H1 (cell line): ENCODE data around the gene CAMKK1. TPM values are rescaled to one million over a fixed set of nuclear protein-coding genes. Genes with fewer than 3 reads are reported as not detected.

ENCODE experiments used
- CTCF ChIA-PET: fragments of 300-600 bp; sonication (Branson Sonifier 250); formaldehyde crosslinking; loops from one replicate; lab custom pipeline; 2021; ENCODE audit not compliant: partially characterized antibody; lab: Charles Lee
- POLR2A ChIA-PET: fragments of 300-600 bp; sonication (Branson Sonifier 250); formaldehyde crosslinking; loops from one replicate; lab custom pipeline; 2021; ENCODE audit warnings: inconsistent platforms; ENCODE audit not compliant: partially characterized antibody; lab: Charles Lee
- DNase-seq, 2 experiments: peaks; one replicate each; pipeline versions ENCODE4 v3.0.0 to v3.0.0-alpha.2; 2010 to 2022; ENCODE audit warnings: low spot score in 2 of 2, low read depth in 1 of 2, mixed read lengths in 1 of 2
- FAIRE-seq: peaks from 2 replicates; lab custom pipeline; 2011; peaks lifted over from hg19 to GRCh38; lab: Jason Lieb, UNC
- H2AFZ ChIP-seq: 2 replicates; pipeline ENCODE4 v1.8.1; 2012; ENCODE audit warnings: low read length, inconsistent platforms
- H2AK5ac ChIP-seq: 2 replicates; pipeline ENCODE4 v1.6.1; 2013; ENCODE audit warnings: low read depth, low read length
- H2BK120ac ChIP-seq: replicated peaks from 2 replicates; pipeline ENCODE3; 2013; ENCODE audit warnings: low read depth, low read length, inconsistent platforms
- H2BK12ac ChIP-seq: 2 replicates; pipeline ENCODE4 v1.6.1; 2013; ENCODE audit warnings: low read depth, low read length
- H2BK15ac ChIP-seq: 2 replicates; pipeline ENCODE4 v1.6.1; 2013; ENCODE audit warnings: low read length
- H2BK20ac ChIP-seq: 2 replicates; pipeline ENCODE4 v1.6.1; 2013; ENCODE audit warnings: low read length
- H2BK5ac ChIP-seq: 2 replicates; pipeline ENCODE4 v1.6.1; 2013; ENCODE audit warnings: low read depth, low read length
- H3K14ac ChIP-seq: 2 replicates; pipeline ENCODE4 v1.6.1; 2013; ENCODE audit warnings: inconsistent platforms; ENCODE audit not compliant: insufficient read length
- H3K18ac ChIP-seq: 2 replicates; pipeline ENCODE4 v1.6.1; 2013; ENCODE audit warnings: low read length; ENCODE audit errors: extremely low read depth
- H3K23ac ChIP-seq: 2 replicates; pipeline ENCODE4 v1.6.1; 2013; ENCODE audit warnings: inconsistent platforms; ENCODE audit not compliant: insufficient read length
- H3K23me2 ChIP-seq: 2 replicates; pipeline ENCODE4 v1.6.1; 2013; ENCODE audit warnings: low read depth, low read length
- H3K27ac ChIP-seq: 2 replicates; pipeline ENCODE4 v1.6.1; 2011; ENCODE audit warnings: low read depth, low read length, inconsistent platforms
- H3K27me3 ChIP-seq, 4 experiments: replicated peaks in 1 of 4; 1 replicate in 1 of 4; 2 replicates in 3 of 4; pipeline versions ENCODE4 v1.6.1 to v1.8.1; 2011 to 2013; ENCODE audit warnings: low read length in 3 of 4, mild to moderate bottlenecking in 3 of 4, inconsistent platforms in 2 of 4, mixed read lengths in 2 of 4, moderate library complexity in 1 of 4; ENCODE audit not compliant: control insufficient read depth in 3 of 4, insufficient read depth in 3 of 4; ENCODE audit errors: extremely low read depth in 1 of 4
- H3K36me3 ChIP-seq, 4 experiments: 2 replicates each; pipeline versions ENCODE4 v1.6.1 to v1.8.1; 2011 to 2013; ENCODE audit warnings: mild to moderate bottlenecking in 4 of 4, low read length in 3 of 4, moderate library complexity in 2 of 4, control low read depth in 1 of 4, inconsistent platforms in 1 of 4; ENCODE audit not compliant: insufficient read depth in 4 of 4, control insufficient read depth in 2 of 4
- H3K4ac ChIP-seq: replicated peaks from 2 replicates; pipeline ENCODE3; 2013; ENCODE audit warnings: low read length, low read depth, mixed read lengths, inconsistent platforms; ENCODE audit not compliant: insufficient read length
- H3K4me1 ChIP-seq, 4 experiments: replicated peaks in 1 of 4; 1 replicate in 1 of 4; 2 replicates in 3 of 4; pipeline versions ENCODE4 v1.6.1 to v1.8.1; 2011 to 2013; ENCODE audit warnings: low read length in 3 of 4, inconsistent platforms in 2 of 4, mixed read lengths in 1 of 4; ENCODE audit not compliant: insufficient read depth in 4 of 4, control insufficient read depth in 3 of 4
- H3K4me2 ChIP-seq, 2 experiments: 2 replicates each; pipeline versions ENCODE4 v1.6.1 to v1.8.1; 2011 to 2013; ENCODE audit warnings: low read depth in 2 of 2, low read length in 2 of 2, control low read depth in 1 of 2, inconsistent platforms in 1 of 2, mild to moderate bottlenecking in 1 of 2; ENCODE audit not compliant: insufficient read depth in 1 of 2
- H3K4me3 ChIP-seq, 4 experiments: fragments of 200-600, 300-600 bp in 1 of 4; sonication (generic), shearing (Covaris generic), sonication (Bioruptor Twin) in 1 of 4; 2 replicates each; pipeline versions ENCODE4 v1.5.1 to v1.8.1; 2011 to 2016; ENCODE audit warnings: low read length in 4 of 4, low read depth in 3 of 4, control low read depth in 2 of 4, inconsistent platforms in 2 of 4, mild to moderate bottlenecking in 2 of 4, mixed read lengths in 1 of 4, moderate library complexity in 1 of 4; ENCODE audit not compliant: insufficient read depth in 2 of 4; ENCODE audit errors: extremely low read depth in 1 of 4
- H3K56ac ChIP-seq: replicated peaks from 2 replicates; pipeline ENCODE3; 2013; ENCODE audit warnings: low read depth, mild to moderate bottlenecking, mixed read lengths, low read length, inconsistent platforms; ENCODE audit not compliant: insufficient read length
- H3K79me1 ChIP-seq: 2 replicates; pipeline ENCODE4 v1.6.1; 2013; ENCODE audit warnings: low read depth, low read length, control low read depth
- H3K79me2 ChIP-seq, 2 experiments: 2 replicates each; pipeline versions ENCODE4 v1.6.1 to v1.8.1; 2012 to 2013; ENCODE audit warnings: low read length in 2 of 2, mild to moderate bottlenecking in 2 of 2, inconsistent platforms in 1 of 2; ENCODE audit not compliant: insufficient read depth in 2 of 2, control insufficient read depth in 1 of 2
- H3K9ac ChIP-seq, 4 experiments: replicated peaks in 1 of 4; 1 replicate in 1 of 4; 2 replicates in 3 of 4; pipeline versions ENCODE4 v1.6.1 to v1.8.1; 2011 to 2013; ENCODE audit warnings: low read depth in 3 of 4, low read length in 3 of 4, control low read depth in 2 of 4, mild to moderate bottlenecking in 2 of 4, moderate library complexity in 2 of 4, inconsistent platforms in 1 of 4; ENCODE audit errors: extremely low read depth in 1 of 4
- H3K9me3 ChIP-seq, 2 experiments: 2 replicates each; pipeline versions ENCODE4 v1.6.1 to v1.8.1; 2012 to 2013; ENCODE audit warnings: mild to moderate bottlenecking in 2 of 2, moderate library complexity in 2 of 2, control low read depth in 1 of 2, inconsistent platforms in 1 of 2, low read depth in 1 of 2, low read length in 1 of 2, mixed read lengths in 1 of 2; ENCODE audit not compliant: insufficient read depth in 2 of 2
- H4K20me1 ChIP-seq, 2 experiments: replicated peaks in 1 of 2; 2 replicates each; pipeline versions ENCODE3 to v1.8.1; 2011 to 2013; ENCODE audit warnings: inconsistent platforms in 2 of 2, low read length in 2 of 2, mild to moderate bottlenecking in 1 of 2; ENCODE audit not compliant: insufficient read depth in 2 of 2, control insufficient read depth in 1 of 2
- H4K5ac ChIP-seq: 2 replicates; pipeline ENCODE4 v1.6.1; 2013; ENCODE audit warnings: low read length, low read depth, mixed read lengths, inconsistent platforms; ENCODE audit not compliant: insufficient read length
- H4K8ac ChIP-seq: 2 replicates; pipeline ENCODE4 v1.8.0; 2013; ENCODE audit warnings: mild to moderate bottlenecking, moderate library complexity, low read length, inconsistent platforms; ENCODE audit not compliant: insufficient read depth; ENCODE audit errors: extremely low read depth
- H4K91ac ChIP-seq: replicated peaks from 2 replicates; pipeline ENCODE3; 2013; ENCODE audit warnings: low read length, mixed read lengths, inconsistent platforms; ENCODE audit not compliant: insufficient read length
- BACH1 ChIP-seq: IDR thresholded peaks from 2 replicates; pipeline ENCODE4 v1.6.1; 2012; ENCODE audit warnings: low read length, improper control_type of control experiment
- HDAC6 ChIP-seq: IDR thresholded peaks from one replicate; pipeline ENCODE4 v1.7.1; 2012; ENCODE audit warnings: low read depth, mild to moderate bottlenecking, inconsistent platforms, low read length, moderate library complexity
- RFX5 ChIP-seq: IDR thresholded peaks from 2 replicates; pipeline ENCODE4 v1.6.1; 2011; ENCODE audit warnings: low read depth, low read length, improper control_type of control experiment, borderline replicate concordance
- SRF ChIP-seq: IDR thresholded peaks from 2 replicates; pipeline ENCODE4 v1.6.1; 2011; ENCODE audit warnings: mild to moderate bottlenecking, low read depth, low read length, moderate library complexity
- TBP ChIP-seq: IDR thresholded peaks from 2 replicates; pipeline ENCODE4 v1.6.1; 2011; ENCODE audit warnings: low read depth, low read length, improper control_type of control experiment
- WGBS, 2 experiments: shearing (Covaris generic) in 1 of 2; methylation state at CpG; one replicate each; pipeline versions ENCODE4 v1.1.6 to v1.1.7; 2013 to 2015; ENCODE audit warnings: low lambda C conversion rate in 2 of 2, mixed read lengths in 2 of 2, inconsistent platforms in 1 of 2, low coverage in 1 of 2, missing lambda C conversion rate in 1 of 2; ENCODE audit not compliant: insufficient replicate concordance in 2 of 2, insufficient coverage in 1 of 2, insufficient read length in 1 of 2; ENCODE audit errors: extremely low coverage in 1 of 2, missing lambda C conversion rate in 1 of 2; 5-methylcytosine and 5-hydroxymethylcytosine counted together
- long read RNA-seq, 2 experiments: library from RNA in 1 of 2; library from capped mRNA in 1 of 2; stranded (forward); transcript quantifications; one replicate each; pipeline ENCODE4 v2.0.0, GENCODE V29; 2021; ENCODE audit warnings: inconsistent platforms in 1 of 2
- polyA minus RNA-seq, 3 experiments: library from RNA; depleted of rRNA, polyadenylated mRNA; stranded (reverse); fragments of >200 nt; gene quantifications; 1 replicate in 2 of 3; 2 replicates in 1 of 3; pipeline ENCODE4 v1.2.3, GENCODE V29; 2011
- polyA plus RNA-seq, 7 experiments: library from polyadenylated mRNA; depleted of rRNA in 3 of 7; stranded (reverse) in 5 of 7; unstranded in 2 of 7; fragments of >200 nt in 5 of 7; fragments of 200-250 nt in 2 of 7; gene quantifications; 1 replicate in 5 of 7; 2 replicates in 1 of 7; 4 replicates in 1 of 7; pipeline versions ENCODE4 v1.2.1 to v1.2.3, GENCODE V29; 2011 to 2013; ENCODE audit warnings: missing spikeins in 2 of 7, mixed read lengths in 2 of 7
- total RNA-seq: library from RNA; stranded (reverse); fragmentation: NEBNext Ultra II Directional; extraction: Animal tissue kit (Norgen Biotek cat#: 25700); gene quantifications from 2 replicates; pipeline ENCODE4 v1.2.1, GENCODE V29; 2021
- TF ChIP-seq, protein P1 (sequence below), 3 experiments: IDR thresholded peaks; 1 replicate in 2 of 3; 2 replicates in 1 of 3; pipeline versions ENCODE4 v1.5.1 to v1.6.1; 2011; ENCODE audit warnings: low read length in 3 of 3, mild to moderate bottlenecking in 3 of 3, inconsistent platforms in 2 of 3, low read depth in 1 of 3, moderate library complexity in 1 of 3; ENCODE audit not compliant: insufficient read depth in 1 of 3; ENCODE audit errors: control extremely low read depth in 1 of 3

Gene CAMKK1
- total RNA-seq (7.6 and 8.5 TPM in 2 replicates), polyA plus RNA-seq (2011; rRNA removed) (7.1 and 10.4 TPM in 2 replicates), polyA minus RNA-seq (2011; rRNA and poly(A)+ RNA removed) (7.3 and 9.5 TPM in 2 replicates)
- 10.4 TPM for polyA plus RNA-seq (2011; cell fraction: cytosol; rRNA removed)
- polyA plus RNA-seq (2011; cell fraction: nucleus; rRNA removed) = 19.7 TPM
- 7.4 to 9.0 TPM (median 8.4 TPM) in 4 replicates for polyA plus RNA-seq (2012, experiment 1 of 2)
- 5.3 TPM for polyA plus RNA-seq (2012, experiment 2 of 2)
- polyA plus RNA-seq (2013, experiment 1 of 2) = 5.0 TPM
- 4.8 TPM for polyA plus RNA-seq (2013, experiment 2 of 2)
- 5.0 TPM for polyA minus RNA-seq (2011; cell fraction: cytosol; rRNA and poly(A)+ RNA removed)
- polyA minus RNA-seq (2011; cell fraction: nucleus; rRNA and poly(A)+ RNA removed) = 7.9 TPM
- long read RNA-seq, experiment 1, partial matches to known transcripts = 5 of 6 reads
- long read RNA-seq, experiment 1, other reads (novel, unspliced or antisense) = 1 of 6 reads
- long read RNA-seq, experiment 2 = 0 reads

DNA sequence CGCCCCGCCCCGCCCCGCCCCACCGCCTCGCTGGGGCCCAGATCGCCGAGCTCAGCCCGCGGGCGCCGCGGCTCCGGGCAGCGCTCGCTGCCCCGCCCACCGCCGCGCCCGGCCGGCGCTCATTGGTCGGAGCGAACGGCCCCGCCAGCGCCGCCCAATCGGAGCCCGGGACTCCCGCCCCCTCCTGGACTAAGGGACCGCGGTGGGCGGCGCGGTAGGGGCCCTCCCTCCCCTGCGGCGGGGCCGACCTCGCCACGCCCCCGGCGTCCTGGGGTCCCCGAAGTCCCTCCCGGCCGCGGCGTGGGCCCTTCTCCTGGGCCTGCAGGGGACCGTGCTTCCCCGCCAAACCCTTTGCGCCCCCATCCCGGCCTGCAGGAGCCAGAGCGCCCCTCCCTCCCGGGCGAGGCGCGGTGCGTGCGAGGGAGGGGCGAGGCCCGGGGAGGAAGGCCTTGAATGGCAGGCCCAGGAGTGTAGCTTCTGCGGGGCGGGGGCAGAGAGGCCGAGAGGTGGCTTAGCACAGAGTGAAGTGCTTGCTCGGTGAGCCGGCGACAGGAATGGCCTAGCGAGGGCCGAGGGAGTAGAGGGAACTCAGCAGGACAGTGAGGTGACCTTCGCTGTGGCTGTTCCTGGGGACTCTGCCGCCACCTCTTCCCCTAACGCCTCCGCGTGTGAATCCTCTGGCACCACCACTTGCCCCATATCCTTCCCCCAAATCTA lies at the start of gene CAMKK1:
TSS of gene CAMKK1 (minus strand) at position 51 of the 717 bp plus-strand sequence. CDS start 7,366 bp downstream, outside the sequence.
- Histone ChIP-seq H3K79me2 (no peaks in the 10 kb centered on the region; a peak in 1 of 4 replicates), H3K4me3 (peak within 1 kb of the TSS; percentile 52 to 82 (median 63)), H4K5ac (peak within 1 kb of the TSS; percentile 59), H3K36me3 (no peaks in the 10 kb centered on the region), H3K9ac (peak within 1 kb of the TSS; percentile 15 to 64 (median 47); a peak in 5 of 7 replicates), H3K56ac (peak within 1 kb of the TSS; percentile 74), H3K4me1 (peaks cover 6 to 31% (median 21%) of the 10 kb centered on the region in 4 experiments), H2AFZ (0 out of 2 replicates have a peak within 1 kb of the TSS, but pooled peaks have one; percentile 43), H2BK120ac (peak within 1 kb of the TSS; percentile 1), H3K27ac (no peak within 1 kb of the TSS; the same call in 1 of the 2 replicates), H3K14ac (no peak within 1 kb of the TSS), H3K23me2 (peaks cover 15% of the 10 kb centered on the region; the same call in 1 of the 2 replicates), H4K8ac (peak within 1 kb of the TSS; percentile 83; the same call in 1 of the 2 replicates), H2BK5ac (peak within 1 kb of the TSS; percentile 97), H3K27me3 (peaks cover 0 to 6% (median 1%) of the 10 kb centered on the region in 4 experiments; a peak in 3 of 7 replicates), H3K23ac (no peak within 1 kb of the TSS), H3K4me2 (peak within 1 kb of the TSS; percentile 77 to 90), H3K9me3 (no peaks in the 10 kb centered on the region), H2BK15ac (peak within 1 kb of the TSS; percentile 100), H2AK5ac (no peak within 1 kb of the TSS), H2BK12ac (peak within 1 kb of the TSS; percentile 95; the same call in 1 of the 2 replicates), H4K20me1 (peaks cover 3 to 8% of the 10 kb centered on the region in 2 experiments), H3K4ac (peak within 1 kb of the TSS; percentile 61), H3K79me1 (peaks cover 4% of the 10 kb centered on the region; the same call in 1 of the 2 replicates), H3K18ac (peak within 1 kb of the TSS; percentile 91), H4K91ac (peak within 1 kb of the TSS; percentile 44), H2BK20ac (peak within 1 kb of the TSS; percentile 48; the same call in 1 of the 2 replicates)
- ChIA-PET POLR2A (interaction anchor here (0.6 to 3.5 kb wide), 4 partner anchors 10 to 205 kb away, joined by 3 to 22 read pairs (median 4); no protein-coding TSS in a partner anchor), CTCF (interaction anchor here (0.9 to 3.8 kb wide), 5 partner anchors 10 to 72 kb away, joined by 3 to 17 read pairs (median 4); no protein-coding TSS in a partner anchor)
- peak; percentile 44 to 92 for DNase-seq
- WGBS, 2 experiments = 3% methylated on average over 37 of the region's 75 CpGs; no CpG with 5 or more reads in 1 of the 2 experiments
- FAIRE-seq = no peak
- TF ChIP-seq, protein P1, sequence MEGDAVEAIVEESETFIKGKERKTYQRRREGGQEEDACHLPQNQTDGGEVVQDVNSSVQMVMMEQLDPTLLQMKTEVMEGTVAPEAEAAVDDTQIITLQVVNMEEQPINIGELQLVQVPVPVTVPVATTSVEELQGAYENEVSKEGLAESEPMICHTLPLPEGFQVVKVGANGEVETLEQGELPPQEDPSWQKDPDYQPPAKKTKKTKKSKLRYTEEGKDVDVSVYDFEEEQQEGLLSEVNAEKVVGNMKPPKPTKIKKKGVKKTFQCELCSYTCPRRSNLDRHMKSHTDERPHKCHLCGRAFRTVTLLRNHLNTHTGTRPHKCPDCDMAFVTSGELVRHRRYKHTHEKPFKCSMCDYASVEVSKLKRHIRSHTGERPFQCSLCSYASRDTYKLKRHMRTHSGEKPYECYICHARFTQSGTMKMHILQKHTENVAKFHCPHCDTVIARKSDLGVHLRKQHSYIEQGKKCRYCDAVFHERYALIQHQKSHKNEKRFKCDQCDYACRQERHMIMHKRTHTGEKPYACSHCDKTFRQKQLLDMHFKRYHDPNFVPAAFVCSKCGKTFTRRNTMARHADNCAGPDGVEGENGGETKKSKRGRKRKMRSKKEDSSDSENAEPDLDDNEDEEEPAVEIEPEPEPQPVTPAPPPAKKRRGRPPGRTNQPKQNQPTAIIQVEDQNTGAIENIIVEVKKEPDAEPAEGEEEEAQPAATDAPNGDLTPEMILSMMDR (IDR thresholded peaks at IDR 0.05; ENCODE audit: control extremely low read depth in 1 of 3, insufficient read depth in 1 of 3, low read depth in 1 of 3, low read length in 3 of 3) = no peak
- TF ChIP-seq RFX5 (no peak), TBP (no peak), HDAC6 (no peak), BACH1 (no peak), SRF (no peak)
